ENCODE measurements around the gene AKT1S1. TPM values are rescaled to one million over a fixed set of nuclear protein-coding genes. Genes with fewer than 3 reads are reported as not detected.
A peak's percentile ranks its signal among the peaks of the same experiment; 100 is the strongest.
"Not testable (repeated sequence)": the region's sequence is repeated elsewhere in the genome, so short reads cannot be mapped to it uniquely, and the experiment has no call there.

The AKT1S1 gene
- 6.2 and 6.4 TPM in 2 replicates for total RNA-seq (2014; rRNA removed; shearing (Covaris generic))
- polyA plus RNA-seq (2015; cell fraction: cytosol; rRNA removed) = 78.8 and 85.0 TPM in 2 replicates
- polyA plus RNA-seq (2015; cell fraction: nucleus; rRNA removed) = 59.7 and 65.1 TPM in 2 replicates

DNA sequence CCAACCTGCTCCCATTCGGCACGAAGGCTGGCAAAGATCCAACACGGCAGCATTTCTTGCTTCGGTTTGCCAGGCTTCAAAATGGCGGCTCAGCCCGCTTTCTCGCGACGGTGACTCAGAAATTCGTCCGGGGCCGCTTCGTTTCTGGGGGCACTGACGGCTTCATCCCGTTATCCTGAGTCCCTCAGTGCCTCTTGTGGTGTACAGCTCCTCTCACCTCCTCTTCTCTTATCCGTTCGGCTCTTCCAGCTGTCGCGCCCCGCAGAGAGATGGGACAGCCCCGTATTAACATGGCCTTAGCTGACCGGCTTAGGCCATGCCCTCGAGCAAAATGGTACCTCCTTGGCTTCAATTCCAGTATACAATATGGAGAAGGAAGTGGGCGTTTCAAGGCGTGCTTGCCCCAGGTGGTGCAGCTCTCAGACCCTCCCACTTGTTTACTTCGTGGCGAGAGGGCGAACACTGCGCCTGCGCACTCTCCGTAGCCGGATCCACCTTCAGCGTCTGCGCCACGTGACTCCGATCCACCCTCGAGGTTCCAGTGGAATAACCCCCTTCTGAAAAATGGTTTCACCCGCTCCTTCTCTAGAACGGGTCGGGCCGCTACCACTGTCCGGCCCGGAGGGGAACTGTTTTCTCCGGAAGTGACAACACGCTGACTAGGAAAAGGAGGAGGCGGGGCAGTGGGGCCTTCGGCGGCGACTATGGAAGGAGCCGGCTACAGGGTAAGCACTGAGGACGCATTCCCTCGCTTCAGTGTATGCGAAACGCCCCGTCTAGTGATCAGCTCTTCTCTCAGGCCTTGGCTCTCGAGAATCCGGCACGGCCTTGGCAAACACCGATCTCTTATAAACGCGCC is at the start of gene AKT1S1, which contains the start of gene TBC1D17:
AKT1S1 (minus strand) TSS at position 336 of the 859 bp plus-strand sequence. CDS start 4,060 bp downstream, outside the sequence.
TBC1D17 (plus strand) TSS at position 683 of the 859 bp plus-strand sequence; CDS start at position 705, 22 bp downstream.
- peak; percentile 99 for DNase-seq (ENCODE audit: low read depth, low spot score)
- in situ Hi-C loops (cut with HindIII; ENCODE audit: low pct_unique_long_range_greater_than_20kb, low sequenced_read_pairs) = no loop called here

DNA sequence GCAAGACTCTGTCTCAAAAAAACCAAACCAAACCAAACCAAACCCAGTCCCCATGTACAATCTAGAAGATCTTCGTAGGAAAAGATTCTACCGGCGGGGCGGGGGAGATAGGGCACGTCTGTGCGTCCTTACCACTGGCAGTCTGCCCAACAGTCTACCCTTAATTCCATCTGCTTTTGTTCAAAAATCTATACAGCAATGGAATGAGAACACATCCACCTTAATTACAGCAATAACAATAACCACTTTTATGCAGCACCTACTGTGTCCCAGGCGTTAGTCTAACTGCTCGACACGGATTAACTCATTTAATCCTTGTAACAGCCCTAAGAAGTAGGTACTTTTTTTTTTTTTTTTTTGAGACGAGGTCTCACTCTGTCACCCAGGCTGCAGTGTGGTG is 49.4 kb upstream of the AKT1S1 start:
- DNase-seq (ENCODE audit: low read depth, low spot score) = no peak
- in situ Hi-C loops (cut with HindIII; ENCODE audit: low pct_unique_long_range_greater_than_20kb, low sequenced_read_pairs) = no loop called here

DNA sequence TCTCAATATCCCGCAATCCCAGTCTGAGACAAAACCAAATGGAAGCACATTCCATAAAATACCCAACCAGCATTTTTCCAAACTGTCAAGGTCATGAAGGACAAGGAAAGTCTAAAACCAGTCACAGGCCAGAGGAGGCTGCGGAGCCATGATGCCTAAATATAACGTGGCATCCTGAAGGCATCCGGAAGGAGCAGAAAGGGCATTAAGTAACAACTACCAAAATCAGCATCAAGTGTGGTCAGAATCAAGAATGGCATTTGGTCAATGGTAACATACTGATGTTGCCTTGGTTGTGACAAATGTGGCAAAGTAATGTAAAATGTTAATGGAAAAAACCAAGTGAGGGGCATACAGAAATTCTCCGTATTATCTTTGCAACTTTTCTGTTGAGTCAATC is 48.3 kb upstream of the AKT1S1 start:
- no peak for DNase-seq (ENCODE audit: low read depth, low spot score)
- in situ Hi-C loops (cut with HindIII; ENCODE audit: low pct_unique_long_range_greater_than_20kb, low sequenced_read_pairs) = no loop called here

DNA sequence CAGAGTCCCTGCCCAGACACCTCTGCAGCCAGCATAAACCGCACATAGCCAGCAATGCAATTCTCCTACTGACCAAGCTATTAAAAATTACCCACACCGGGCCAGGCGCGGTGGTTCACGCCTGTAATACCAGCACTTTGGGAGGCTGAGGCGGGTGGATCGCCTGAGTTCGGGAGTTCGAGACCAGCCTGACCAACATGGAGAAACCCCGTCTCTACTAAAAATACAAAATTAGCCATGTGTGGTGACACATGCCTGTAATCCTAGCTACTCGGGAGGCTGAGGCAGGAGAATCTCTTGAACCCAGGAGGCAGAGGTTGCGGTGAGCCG is 47.7 kb upstream of the AKT1S1 start:
- in situ Hi-C loops (cut with HindIII; ENCODE audit: low pct_unique_long_range_greater_than_20kb, low sequenced_read_pairs); DNase-seq (ENCODE audit: low read depth, low spot score): not testable (repeated sequence)

DNA sequence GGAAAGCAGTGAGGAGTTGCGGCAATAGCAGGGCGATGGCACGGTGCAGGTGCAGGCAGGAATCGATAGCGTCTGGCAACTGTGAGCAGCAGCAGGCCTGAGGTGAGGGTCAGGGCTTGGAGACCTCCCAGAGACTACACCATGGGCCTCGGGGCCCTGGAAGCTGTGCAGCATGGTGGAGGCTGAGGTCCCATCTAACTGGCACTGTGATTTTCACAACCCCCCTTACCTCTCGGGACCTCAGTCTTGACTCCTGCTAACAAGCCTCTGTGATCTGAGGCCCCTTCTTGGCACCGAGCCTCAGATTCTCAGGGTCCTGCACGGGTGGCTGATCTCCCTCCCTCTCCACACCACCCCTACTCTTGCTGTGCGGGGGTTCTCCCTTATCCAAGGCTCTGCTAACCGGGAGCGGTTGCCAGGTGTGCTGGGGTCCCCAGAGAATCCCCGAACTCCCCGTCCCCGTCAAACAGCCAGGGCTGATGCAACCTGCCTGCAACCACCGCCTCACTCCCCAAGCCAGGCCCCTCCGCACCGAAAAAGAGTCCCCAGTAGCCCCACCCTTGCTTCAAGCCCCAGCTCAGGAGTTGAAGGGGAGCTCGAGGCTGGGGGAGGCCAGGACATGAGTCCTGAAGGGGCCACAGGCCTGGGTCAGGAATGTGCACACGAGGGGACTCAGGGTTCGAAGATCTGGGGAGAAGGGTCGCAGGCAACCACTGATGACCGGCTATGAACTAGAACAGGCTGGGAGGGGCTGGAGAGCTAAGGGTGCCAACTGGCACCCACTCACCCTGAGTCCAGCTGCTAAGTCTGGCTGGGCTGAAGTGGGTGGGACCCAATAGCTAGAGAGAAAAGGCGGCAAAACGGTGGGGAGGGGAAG is 47.1 kb upstream of the AKT1S1 start:
- in situ Hi-C loops (cut with HindIII; ENCODE audit: low pct_unique_long_range_greater_than_20kb, low sequenced_read_pairs) = no loop called here
- no peak for DNase-seq (ENCODE audit: low read depth, low spot score)

DNA sequence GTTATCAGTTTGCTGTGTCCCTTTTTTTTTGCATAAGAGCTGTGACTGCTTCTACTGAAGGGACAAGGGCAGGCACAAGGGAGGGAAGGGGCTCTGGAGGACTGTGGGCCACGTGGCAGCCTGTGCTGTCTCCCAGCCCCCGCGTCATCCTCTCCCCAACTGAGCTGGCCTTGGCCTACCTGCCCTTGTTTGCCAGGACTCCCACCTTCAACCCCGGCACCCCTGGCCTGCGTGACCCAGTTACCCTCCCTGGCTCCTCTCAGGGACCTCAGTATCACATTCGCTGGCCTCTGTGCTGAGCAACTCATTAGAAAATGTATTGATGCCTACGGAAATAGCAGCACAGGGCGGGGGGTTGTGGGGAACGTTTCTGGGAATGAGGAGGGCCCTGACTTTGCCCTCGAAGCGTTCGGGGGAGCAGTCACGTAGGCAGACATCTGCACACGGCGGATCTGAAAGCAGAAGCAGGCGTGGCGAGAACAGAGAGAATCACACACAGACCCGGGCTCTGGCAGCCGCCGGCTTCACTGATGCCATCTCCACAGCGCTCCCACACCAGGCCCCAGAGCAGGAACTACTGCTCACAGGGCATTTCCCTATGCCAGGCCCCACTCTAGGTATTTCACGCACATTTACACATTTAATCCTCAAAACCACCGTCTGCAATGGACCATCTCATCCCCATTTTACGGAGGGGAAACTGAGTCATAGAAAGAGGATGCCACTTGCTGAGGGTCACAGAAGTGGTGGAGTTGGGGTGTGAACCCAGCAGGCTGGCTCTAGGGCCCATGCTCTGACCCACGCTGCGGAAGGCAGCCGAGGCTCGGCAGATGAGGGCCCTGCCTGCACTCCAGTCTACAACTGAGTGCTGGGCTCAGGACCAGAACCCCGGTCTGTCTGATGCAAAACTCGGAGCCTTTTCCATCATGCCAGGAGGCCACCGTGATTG is 46.2 kb upstream of the AKT1S1 start:
- no peak for DNase-seq (ENCODE audit: low read depth, low spot score)
- in situ Hi-C loops (cut with HindIII; ENCODE audit: low pct_unique_long_range_greater_than_20kb, low sequenced_read_pairs) = no loop called here

DNA sequence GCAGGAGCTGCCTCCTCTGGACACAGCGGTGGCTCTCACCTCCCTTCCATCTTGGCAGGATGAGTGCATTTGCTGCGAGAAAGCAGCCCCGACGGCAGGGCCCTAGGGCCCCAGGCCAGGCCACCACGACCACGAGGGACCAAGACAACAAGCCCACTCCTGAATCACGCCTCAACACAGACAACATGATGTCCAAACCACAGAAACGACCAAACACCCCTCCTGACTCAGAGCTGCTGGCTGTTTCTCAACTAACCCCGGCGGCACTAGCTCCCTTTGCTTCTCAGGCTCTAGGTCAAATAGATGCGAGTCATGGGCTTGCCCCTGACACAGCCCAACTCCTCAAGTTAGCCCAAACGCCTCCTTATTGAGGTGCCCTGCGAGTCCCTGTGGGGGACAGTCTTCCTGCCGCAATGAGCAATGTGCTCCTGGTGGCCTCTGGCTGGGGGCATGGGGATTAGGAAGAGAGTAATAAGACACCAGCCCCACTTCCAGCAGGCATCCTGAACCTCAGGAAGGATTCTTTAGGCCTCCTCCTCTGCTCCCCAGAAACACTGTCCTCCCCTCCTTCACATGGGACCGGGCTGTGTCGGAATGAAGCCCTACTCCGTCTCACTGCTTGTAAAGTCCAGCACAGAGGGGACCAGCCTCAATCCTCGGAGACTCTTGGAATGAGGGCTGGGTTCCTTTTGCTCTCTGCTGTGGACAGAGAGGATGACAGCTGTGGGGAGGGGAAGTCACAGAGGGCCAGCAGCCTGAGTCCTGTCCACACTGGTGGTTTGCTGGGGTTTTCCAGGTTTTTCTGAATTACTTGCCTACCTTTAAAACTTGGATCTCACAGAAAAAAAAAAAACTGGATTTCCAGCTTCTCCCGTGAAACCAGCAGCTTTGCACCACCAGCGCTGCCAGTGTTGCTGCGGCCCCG is 45.0 kb upstream of the AKT1S1 start:
- no peak for DNase-seq (ENCODE audit: low read depth, low spot score)
- in situ Hi-C loops (cut with HindIII; ENCODE audit: low pct_unique_long_range_greater_than_20kb, low sequenced_read_pairs) = no loop called here

DNA sequence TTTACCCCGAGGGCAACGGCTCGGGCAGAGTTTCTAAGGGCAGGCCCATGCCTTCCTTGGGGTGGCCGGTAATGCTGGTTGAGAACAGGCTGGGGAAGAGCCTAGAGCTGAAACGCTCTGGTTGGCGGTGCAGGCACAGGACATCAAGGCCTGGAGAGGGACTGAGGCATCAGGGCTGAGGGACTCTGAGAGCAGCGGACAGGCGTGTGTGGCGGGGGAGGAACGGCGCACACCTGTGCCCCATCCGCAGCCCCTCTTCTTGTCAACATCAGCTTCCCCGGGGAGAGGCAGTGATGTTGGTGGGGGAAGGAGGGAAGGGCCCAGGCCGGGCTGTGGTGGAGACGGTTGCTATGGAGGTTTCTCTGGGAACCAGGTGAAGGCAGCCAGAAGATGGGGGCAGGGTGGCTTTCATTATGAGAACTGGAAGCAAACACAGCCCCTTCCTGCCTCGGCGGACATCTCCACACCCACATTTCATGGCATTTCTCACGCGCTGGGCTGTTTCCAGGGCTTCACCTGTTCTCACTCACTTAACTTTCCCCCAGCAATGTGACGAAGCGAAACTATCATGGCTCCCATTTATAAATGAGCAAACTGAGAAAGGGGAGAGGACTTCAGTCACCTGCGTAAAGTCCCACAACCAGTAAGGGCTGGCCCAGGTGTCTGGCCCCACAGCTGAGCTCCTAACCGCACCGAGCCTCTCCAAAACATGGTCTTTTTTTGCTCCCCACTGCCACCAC is 43.6 kb upstream of the AKT1S1 start:
- in situ Hi-C loops (cut with HindIII; ENCODE audit: low pct_unique_long_range_greater_than_20kb, low sequenced_read_pairs) = no loop called here
- no peak for DNase-seq (ENCODE audit: low read depth, low spot score)

DNA sequence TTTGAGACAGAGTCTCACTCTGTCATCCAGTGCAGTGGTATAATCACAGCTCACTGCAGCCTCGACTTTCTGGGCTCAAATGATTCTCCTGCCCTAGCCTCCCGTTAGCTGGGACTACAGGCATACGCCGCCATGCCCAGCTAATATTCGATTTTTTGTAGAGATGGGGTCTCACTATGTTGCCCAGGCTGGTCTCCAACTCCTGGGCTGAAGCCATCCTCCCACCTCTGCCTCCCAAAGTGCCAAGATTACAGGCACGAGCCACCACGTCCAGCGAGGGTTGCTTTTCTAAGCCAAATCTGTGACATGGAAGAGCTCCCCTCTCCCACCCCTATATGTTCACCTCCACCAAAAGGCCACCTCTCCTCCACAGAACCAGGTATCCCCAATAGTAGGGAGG is 40.9 kb upstream of the AKT1S1 start:
- DNase-seq (ENCODE audit: low read depth, low spot score) = no peak
- in situ Hi-C loops (cut with HindIII; ENCODE audit: low pct_unique_long_range_greater_than_20kb, low sequenced_read_pairs) = no loop called here

DNA sequence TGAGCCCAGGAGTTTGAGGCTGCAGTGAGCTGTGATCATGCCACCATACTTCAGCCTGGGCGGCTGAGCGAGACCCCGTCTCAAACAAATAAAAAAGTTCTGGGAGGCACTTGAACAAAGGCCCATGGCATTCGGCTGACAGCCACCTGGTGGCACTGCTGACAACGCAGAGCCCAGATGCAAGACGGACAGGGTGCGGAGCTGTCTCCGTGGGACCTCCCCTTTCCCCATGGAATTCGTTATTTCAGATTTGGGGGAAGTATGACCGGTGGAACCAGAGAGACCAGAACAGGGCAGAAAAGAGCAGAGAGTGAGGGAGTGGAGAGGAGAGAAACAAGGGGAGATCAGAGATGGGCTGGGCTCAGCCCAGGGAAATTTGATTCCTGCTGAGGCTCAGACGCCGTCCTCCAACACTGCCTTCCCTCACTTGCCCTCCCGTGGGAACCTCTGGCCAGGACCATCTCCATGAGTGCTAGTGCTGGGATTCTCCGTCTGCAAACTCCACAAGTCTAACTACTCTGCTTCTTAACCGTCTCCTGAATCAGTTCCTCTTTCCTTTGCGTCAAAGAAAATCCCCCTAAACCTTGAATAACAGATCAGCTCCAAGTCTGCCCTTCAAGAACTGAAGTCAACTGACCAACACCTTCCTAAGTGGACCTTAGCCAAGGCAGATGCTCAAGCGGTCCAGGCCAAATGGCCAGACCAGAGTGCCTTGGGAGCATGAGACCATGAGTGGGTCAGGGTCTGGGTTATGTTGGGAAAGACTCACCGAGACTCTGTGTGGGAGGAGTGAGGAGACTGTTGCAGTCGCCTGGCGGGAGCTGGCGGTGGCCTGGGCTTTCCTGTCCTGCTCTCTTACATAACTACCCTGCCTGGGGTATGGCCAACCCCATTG is 39.9 kb upstream of the AKT1S1 start:
- in situ Hi-C loops (cut with HindIII; ENCODE audit: low pct_unique_long_range_greater_than_20kb, low sequenced_read_pairs) = no loop called here
- peak; percentile 23 for DNase-seq (ENCODE audit: low read depth, low spot score)

DNA sequence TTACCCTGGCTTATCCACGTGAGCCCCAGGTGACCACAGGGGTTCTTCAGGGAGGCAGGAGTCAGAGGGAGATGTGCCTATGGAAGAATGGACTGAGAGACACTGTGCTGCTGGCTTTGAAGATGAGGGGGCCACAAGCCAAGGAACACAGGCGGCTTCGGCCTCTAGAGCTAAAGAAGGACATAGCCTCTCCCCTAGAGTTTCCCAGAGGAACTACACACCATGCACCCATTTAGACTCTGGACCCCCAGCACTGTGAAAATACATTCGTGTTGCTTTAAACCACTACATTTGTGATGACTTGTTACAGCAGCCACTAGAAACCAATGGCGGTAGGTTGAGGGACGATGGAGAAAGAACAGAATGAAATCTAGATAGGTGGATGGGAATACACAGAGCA is 38.1 kb upstream of the AKT1S1 start:
- in situ Hi-C loops (cut with HindIII; ENCODE audit: low pct_unique_long_range_greater_than_20kb, low sequenced_read_pairs) = no loop called here

DNA sequence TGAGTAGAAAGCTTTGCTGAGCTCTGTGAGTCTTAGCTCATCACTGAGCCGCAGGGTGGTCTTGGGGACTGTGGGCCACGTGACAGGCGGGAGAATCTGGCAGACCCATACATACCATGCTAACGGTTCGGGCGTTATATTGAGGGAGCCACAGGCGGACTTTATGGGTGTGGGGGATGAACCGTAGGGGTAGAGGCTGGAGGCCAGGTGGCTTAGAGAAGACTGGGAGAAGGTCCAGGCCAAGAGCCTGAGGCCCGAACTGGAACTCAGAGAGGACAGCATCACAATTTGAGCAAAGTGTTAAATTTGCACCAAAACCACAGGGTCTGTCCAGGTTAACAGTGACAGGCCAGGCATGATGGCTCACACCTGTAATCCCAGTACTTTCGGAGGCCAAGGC is 36.6 kb upstream of the AKT1S1 start:
- no peak for DNase-seq (ENCODE audit: low read depth, low spot score)
- in situ Hi-C loops (cut with HindIII; ENCODE audit: low pct_unique_long_range_greater_than_20kb, low sequenced_read_pairs) = no loop called here

More for the DNA sequence above, 38.1 kb upstream of the AKT1S1 start:
- DNase-seq (ENCODE audit: low read depth, low spot score) = no peak

DNA sequence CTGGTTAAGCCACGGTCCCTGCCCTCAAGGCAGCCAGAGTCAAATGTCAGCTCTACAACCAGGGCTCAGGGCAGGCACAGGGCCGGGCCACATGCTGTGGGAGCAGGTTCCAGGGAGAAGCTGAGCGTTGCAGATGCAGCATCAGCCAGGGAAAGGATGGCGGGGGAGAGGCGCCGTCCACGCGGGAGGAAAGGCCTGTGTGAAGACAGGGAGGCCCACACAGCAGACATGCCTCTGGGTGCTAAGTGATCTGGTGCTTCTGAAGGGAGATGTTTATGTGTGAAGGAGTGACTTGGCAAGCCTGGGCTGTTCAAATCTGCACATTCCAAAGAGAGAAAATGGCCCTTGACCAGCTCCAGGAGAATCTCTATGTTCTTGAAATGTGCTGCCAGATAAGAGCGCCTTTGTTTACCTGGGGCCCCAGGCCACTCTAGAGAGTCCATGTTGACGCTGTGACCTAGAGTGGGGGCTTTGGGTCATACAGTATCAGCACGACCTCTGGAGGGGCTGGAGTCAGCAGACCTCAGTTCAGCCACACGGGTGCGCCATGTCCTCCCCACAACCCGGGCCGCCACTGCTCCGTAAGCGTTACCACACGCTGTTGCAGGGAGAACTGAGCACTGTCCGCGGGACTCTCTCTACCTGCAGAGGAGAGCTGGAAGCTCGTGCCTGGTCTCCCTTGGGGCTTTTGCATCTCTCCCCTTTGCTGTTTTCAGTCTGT is 36.0 kb upstream of the AKT1S1 start:
- DNase-seq (ENCODE audit: low read depth, low spot score) = no peak
- in situ Hi-C loops (cut with HindIII; ENCODE audit: low pct_unique_long_range_greater_than_20kb, low sequenced_read_pairs) = no loop called here

DNA sequence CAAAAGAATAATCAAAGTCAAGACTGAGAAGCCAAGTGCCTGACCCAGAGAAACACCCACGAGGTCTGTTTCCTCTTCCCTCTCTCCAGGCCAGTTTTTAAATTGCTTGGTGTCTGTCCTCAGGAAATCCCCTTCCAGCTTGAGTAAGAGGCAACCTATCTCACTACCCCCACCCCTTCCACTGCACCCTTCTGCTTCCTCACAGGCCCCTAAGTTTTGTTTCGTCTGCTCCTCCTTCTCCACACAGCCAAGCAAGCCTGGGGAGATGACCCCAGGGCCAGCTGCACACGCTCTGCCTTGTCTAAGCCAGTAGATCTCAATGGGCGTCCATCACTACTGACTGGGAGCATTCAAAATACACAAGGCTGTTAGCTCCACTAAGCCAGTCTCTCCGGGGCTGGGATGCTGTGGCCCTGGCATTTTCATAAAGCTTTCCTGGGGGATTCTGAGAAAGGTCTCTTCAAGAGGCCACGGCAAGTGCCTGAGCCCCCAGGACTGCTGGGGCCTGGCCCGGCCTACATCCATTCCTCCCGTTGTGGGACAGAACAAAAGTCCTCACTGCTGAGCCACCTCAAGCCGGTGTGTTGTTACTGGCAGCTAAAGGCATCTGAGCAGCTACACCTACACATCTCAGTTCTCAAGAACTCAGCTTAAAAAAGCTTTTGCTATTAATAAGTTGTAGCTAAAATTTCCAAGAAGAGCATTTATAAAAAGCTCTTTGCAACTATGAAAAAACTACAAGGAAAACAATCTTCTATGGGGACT is 34.4 kb upstream of the AKT1S1 start:
- DNase-seq (ENCODE audit: low read depth, low spot score) = no peak
- in situ Hi-C loops (cut with HindIII; ENCODE audit: low pct_unique_long_range_greater_than_20kb, low sequenced_read_pairs) = no loop called here

Data from SK-MEL-5 (cell line).